Mesenchymal stem cell (in vitro differentiated cells and primary cell): Measurements from ENCODE around the gene KCNH2.

Experiments
- DNase-seq: peaks from one replicate; pipeline ENCODE4 v3.0.0-alpha.2; 2013
- H2AFZ ChIP-seq: one replicate; pipeline ENCODE4 v1.6.1; 2013; ENCODE audit warnings: low read depth, mild to moderate bottlenecking, control low read depth, inconsistent platforms, low read length, moderate library complexity
- H2AK5ac ChIP-seq: 2 replicates; pipeline ENCODE4 v1.6.1; 2013; ENCODE audit warnings: low read length, moderate library complexity, mild to moderate bottlenecking, inconsistent platforms; ENCODE audit not compliant: severe bottlenecking
- H2BK120ac ChIP-seq: one replicate; pipeline ENCODE4 v1.6.1; 2013; ENCODE audit warnings: low read depth, mild to moderate bottlenecking, inconsistent platforms, low read length, moderate library complexity
- H2BK12ac ChIP-seq, 2 experiments: one replicate each; pipeline ENCODE4 v1.6.1; 2013; ENCODE audit warnings: inconsistent platforms in 2 of 2, low read length in 2 of 2, mild to moderate bottlenecking in 2 of 2, moderate library complexity in 2 of 2, control low read depth in 1 of 2
- H2BK15ac ChIP-seq: one replicate; pipeline ENCODE4 v1.6.1; 2013; ENCODE audit warnings: mild to moderate bottlenecking, low read depth, inconsistent platforms; ENCODE audit not compliant: poor library complexity, severe bottlenecking
- H2BK5ac ChIP-seq: 2 replicates; pipeline ENCODE4 v1.6.1; 2013; ENCODE audit warnings: low read depth, mild to moderate bottlenecking, low read length, control low read depth, inconsistent platforms; ENCODE audit not compliant: poor library complexity, severe bottlenecking
- H3K14ac ChIP-seq, 2 experiments: one replicate each; pipeline ENCODE4 v1.6.1; 2013; ENCODE audit warnings: inconsistent platforms in 2 of 2, low read length in 2 of 2, control low read depth in 1 of 2, mild to moderate bottlenecking in 1 of 2, moderate library complexity in 1 of 2
- H3K18ac ChIP-seq, 2 experiments: one replicate each; pipeline ENCODE4 v1.6.1; 2013; ENCODE audit warnings: inconsistent platforms in 2 of 2, low read length in 2 of 2, control low read depth in 1 of 2, low read depth in 1 of 2, mild to moderate bottlenecking in 1 of 2
- H3K23ac ChIP-seq, 2 experiments: one replicate each; pipeline ENCODE4 v1.6.1; 2013; ENCODE audit warnings: inconsistent platforms in 2 of 2, low read length in 2 of 2, mild to moderate bottlenecking in 2 of 2, moderate library complexity in 2 of 2, control low read depth in 1 of 2
- H3K27ac ChIP-seq: 2 replicates; pipeline ENCODE4 v1.5.1; 2013; ENCODE audit warnings: mild to moderate bottlenecking, moderate library complexity, low read length, control low read depth, inconsistent platforms; ENCODE audit not compliant: poor library complexity, severe bottlenecking
- H3K27me3 ChIP-seq, 2 experiments: 2 replicates each; pipeline versions ENCODE4 v1.6.1 to v1.7.0; 2013; ENCODE audit warnings: low read length in 2 of 2, mild to moderate bottlenecking in 2 of 2, moderate library complexity in 2 of 2, control low read depth in 1 of 2, inconsistent platforms in 1 of 2; ENCODE audit not compliant: control insufficient read depth in 1 of 2, insufficient read depth in 1 of 2
- H3K36me3 ChIP-seq, 2 experiments: 2 replicates each; pipeline versions ENCODE4 v1.6.1 to v1.7.0; 2013; ENCODE audit warnings: low read length in 2 of 2, control low read depth in 1 of 2, inconsistent platforms in 1 of 2, low read depth in 1 of 2, mild to moderate bottlenecking in 1 of 2; ENCODE audit not compliant: insufficient read depth in 2 of 2, control insufficient read depth in 1 of 2
- H3K4ac ChIP-seq, 2 experiments: one replicate each; pipeline ENCODE4 v1.6.1; 2013; ENCODE audit warnings: inconsistent platforms in 2 of 2, low read length in 2 of 2, mild to moderate bottlenecking in 2 of 2, moderate library complexity in 2 of 2, control low read depth in 1 of 2, low read depth in 1 of 2
- H3K4me1 ChIP-seq: 2 replicates; pipeline ENCODE4 v1.6.1; 2013; ENCODE audit warnings: low read depth, low read length, control low read depth; ENCODE audit not compliant: control insufficient read depth, insufficient read depth
- H3K4me2 ChIP-seq: 2 replicates; pipeline ENCODE4 v1.6.1; 2013; ENCODE audit warnings: low read length, mild to moderate bottlenecking, inconsistent platforms; ENCODE audit not compliant: poor library complexity, severe bottlenecking
- H3K4me3 ChIP-seq, 2 experiments: 2 replicates each; pipeline versions ENCODE4 v1.5.1 to v1.7.0; 2013; ENCODE audit warnings: low read length in 2 of 2, mild to moderate bottlenecking in 2 of 2, control low read depth in 1 of 2, low read depth in 1 of 2; ENCODE audit not compliant: insufficient read depth in 1 of 2
- H3K79me1 ChIP-seq: replicated peaks from 2 replicates; pipeline ENCODE4 v1.6.1; 2013; ENCODE audit warnings: mild to moderate bottlenecking, control low read depth, low read length, inconsistent platforms; ENCODE audit not compliant: poor library complexity, severe bottlenecking
- H3K9ac ChIP-seq: 2 replicates; pipeline ENCODE4 v1.7.0; 2013; ENCODE audit warnings: mild to moderate bottlenecking, low read length, moderate library complexity
- H3K9me3 ChIP-seq: 2 replicates; pipeline ENCODE4 v1.7.0; 2013; ENCODE audit warnings: mild to moderate bottlenecking, low read length; ENCODE audit not compliant: control insufficient read depth
- H4K8ac ChIP-seq: one replicate; pipeline ENCODE4 v1.6.1; 2013; ENCODE audit warnings: inconsistent platforms, mild to moderate bottlenecking, low read length, moderate library complexity
- H4K91ac ChIP-seq: one replicate; pipeline ENCODE4 v1.6.1; 2013; ENCODE audit warnings: mild to moderate bottlenecking, low read length, inconsistent platforms
- WGBS: methylation state at CpG from one replicate; pipeline ENCODE4 v1.1.7; 2013; ENCODE audit warnings: mixed read lengths; 5-methylcytosine and 5-hydroxymethylcytosine counted together

The KCNH2 gene

GRCh38 chr7:151025924-151026671 lies 48.0 kb upstream of the KCNH2 start:
- H4K8ac ChIP-seq, result no peak overlapping the region
- H3K4me3 ChIP-seq, result no peak overlapping the region
- H4K91ac ChIP-seq, result no peak overlapping the region
- H3K9me3 ChIP-seq, result no peaks in the 10 kb centered on the region
- H3K14ac ChIP-seq, result no peak overlapping the region
- H3K36me3 ChIP-seq, result no peaks in the 10 kb centered on the region
- no peak overlapping the region for H3K18ac ChIP-seq
- peak; percentile 46 for DNase-seq
- 90% methylated on average over 4 of the region's 4 CpGs for WGBS
- H2BK12ac ChIP-seq, result no peak overlapping the region
- H3K4me1 ChIP-seq, result peaks cover 6% of the 10 kb centered on the region
- H3K27ac ChIP-seq, result no peak overlapping the region
- H2BK15ac ChIP-seq, result no peak overlapping the region
- H2BK120ac ChIP-seq, result no peak overlapping the region
- no peak overlapping the region for H2BK5ac ChIP-seq
- peaks cover 5% of the 10 kb centered on the region for H3K79me1 ChIP-seq
- no peak overlapping the region for H3K4ac ChIP-seq
- H2AFZ ChIP-seq, result no peak overlapping the region
- H3K27me3 ChIP-seq, result peaks cover 11 to 16% of the 10 kb centered on the region in 2 experiments
- H2AK5ac ChIP-seq, result no peak overlapping the region
- H3K23ac ChIP-seq, result no peak overlapping the region
- H3K9ac ChIP-seq, result no peak overlapping the region
- H3K4me2 ChIP-seq, result no peak overlapping the region

- Histone ChIP-seq H2BK120ac (no peak within 1 kb of the TSS), H3K4ac (peak within 1 kb of the TSS; percentile 14 to 17), H3K36me3 (no peaks in the 10 kb centered on the region), H3K9me3 (no peaks in the 10 kb centered on the region), H2BK12ac (peak within 1 kb of the TSS in 1 of 2 experiments; percentile 76), H2AFZ (no peak within 1 kb of the TSS), H2BK5ac (no peak within 1 kb of the TSS), H3K4me2 (no peak within 1 kb of the TSS), H3K9ac (no peak within 1 kb of the TSS), H3K14ac (peak within 1 kb of the TSS in 1 of 2 experiments; percentile 56), H4K91ac (peak within 1 kb of the TSS; percentile 28), H3K23ac (peak within 1 kb of the TSS in 1 of 2 experiments; percentile 24), H3K4me1 (peaks cover 6% of the 10 kb centered on the region), H4K8ac (no peak within 1 kb of the TSS), H3K18ac (no peak within 1 kb of the TSS), H3K79me1 (peaks cover 1% of the 10 kb centered on the region), H3K4me3 (no peak within 1 kb of the TSS), H3K27me3 (peaks cover 26 to 32% of the 10 kb centered on the region in 2 experiments), H3K27ac (no peak within 1 kb of the TSS), H2BK15ac (no peak within 1 kb of the TSS), H2AK5ac (no peak within 1 kb of the TSS)
- 87% methylated on average over 3 of the region's 4 CpGs for WGBS
- no peak for DNase-seq
These were observed 46.4 kb upstream of the KCNH2 start, which contains the start of gene ATG9B for GRCh38 chr7:151024435-151025056. ATG9B (minus strand) TSS chr7:151024494; CDS start chr7:151024423, 71 bp downstream.

- H2AFZ ChIP-seq, result no peak overlapping the region
- no peak overlapping the region for H3K18ac ChIP-seq
- H3K36me3 ChIP-seq, result no peaks in the 10 kb centered on the region
- H2BK5ac ChIP-seq, result no peak overlapping the region
- no peak overlapping the region for H2BK15ac ChIP-seq
- H2BK12ac ChIP-seq, result peak overlapping the region in 1 of 2 experiments; percentile 76
- H2AK5ac ChIP-seq, result no peak overlapping the region
- H3K23ac ChIP-seq, result peak overlapping the region in 1 of 2 experiments; percentile 24
- H3K27me3 ChIP-seq, result peaks cover 39 to 41% of the 10 kb centered on the region in 2 experiments
- no peak overlapping the region for H2BK120ac ChIP-seq
- H4K8ac ChIP-seq, result no peak overlapping the region
- H3K4me1 ChIP-seq, result peaks cover 12% of the 10 kb centered on the region
- H3K9ac ChIP-seq, result no peak overlapping the region
- H4K91ac ChIP-seq, result peak overlapping the region; percentile 31
- H3K4me2 ChIP-seq, result no peak overlapping the region
- peak overlapping the region in 1 of 2 experiments; percentile 5 for H3K4me3 ChIP-seq
- DNase-seq, result no peak
- peak overlapping the region in 1 of 2 experiments; percentile 56 for H3K14ac ChIP-seq
- no peaks in the 10 kb centered on the region for H3K9me3 ChIP-seq
- WGBS, result 88% methylated on average over 9 of the region's 10 CpGs
- H3K4ac ChIP-seq, result peak overlapping the region; percentile 14 to 17
- no peak overlapping the region for H3K27ac ChIP-seq
- H3K79me1 ChIP-seq, result no peaks in the 10 kb centered on the region
These were observed 45.1 kb upstream of the KCNH2 start for GRCh38 chr7:151023232-151023631.

- WGBS, result 20% methylated on average over 7 of the region's 7 CpGs
- H3K4me3 ChIP-seq, result no peak overlapping the region
- H2BK5ac ChIP-seq, result no peak overlapping the region
These were observed 42.1 kb upstream of the KCNH2 start for GRCh38 chr7:151020231-151020630.

More at GRCh38 chr7:151020231-151020630, 42.1 kb upstream of the KCNH2 start:
- H4K8ac ChIP-seq, result peak overlapping the region; percentile 77
- peak overlapping the region; percentile 87 for H4K91ac ChIP-seq
- no peak overlapping the region for H2AK5ac ChIP-seq
- peaks cover 14% of the 10 kb centered on the region for H3K4me1 ChIP-seq
- peak overlapping the region; percentile 44 for H2BK15ac ChIP-seq
- no peak overlapping the region for H3K9ac ChIP-seq
- no peak overlapping the region for H3K4ac ChIP-seq
- H3K9me3 ChIP-seq, result no peaks in the 10 kb centered on the region
- H3K79me1 ChIP-seq, result no peaks in the 10 kb centered on the region
- no peak overlapping the region for H3K27ac ChIP-seq
- peak overlapping the region; percentile 67 for H2BK120ac ChIP-seq
- H2AFZ ChIP-seq, result no peak overlapping the region
- no peak overlapping the region for H3K14ac ChIP-seq
- peak overlapping the region in 1 of 2 experiments; percentile 42 for H2BK12ac ChIP-seq
- peaks cover 56 to 60% of the 10 kb centered on the region in 2 experiments for H3K27me3 ChIP-seq
- peak; percentile 39 for DNase-seq
- H3K23ac ChIP-seq, result no peak overlapping the region
- no peaks in the 10 kb centered on the region for H3K36me3 ChIP-seq
- H3K4me2 ChIP-seq, result no peak overlapping the region
- peak overlapping the region in 1 of 2 experiments; percentile 89 for H3K18ac ChIP-seq
